PC-9 (cell line): Measurements from ENCODE around the gene C10orf71. TPM values are rescaled to one million over a fixed set of nuclear protein-coding genes. Genes with fewer than 3 reads are reported as not detected.

Source experiments
- BruUV-seq: library from RNA; stranded (reverse); fragments of 400-500 nt; replicated peaks from 2 replicates; lab custom pipeline; 2021; lab: Mats Ljungman, UMichigan
- CTCF ChIA-PET: fragments of 300-600 bp; sonication (Branson Sonifier 250); formaldehyde crosslinking; loops from one replicate; lab custom pipeline; 2022; ENCODE audit warnings: antibody characterized with exemption; lab: Charles Lee
- POLR2A ChIA-PET: fragments of 300-600 bp; sonication (Branson Sonifier 250); formaldehyde crosslinking; loops from one replicate; lab custom pipeline; 2022; ENCODE audit warnings: antibody characterized with exemption; ENCODE audit not compliant: unreplicated experiment; lab: Charles Lee
- DNase-seq, 2 experiments: peaks; one replicate each; pipeline versions ENCODE4 v3.0.0 to v3.0.0-alpha.2; 2015 to 2022; ENCODE audit warnings: mixed read lengths in 1 of 2
- H2AFZ ChIP-seq: fragments of 200-600 bp; sonication (generic); 2 replicates; pipeline ENCODE4 v1.8.1; 2017; ENCODE audit warnings: antibody characterized with exemption
- H3F3A ChIP-seq: fragments of 200-600 bp; sonication (generic); 2 replicates; pipeline ENCODE4 v1.8.1; 2017; ENCODE audit warnings: antibody characterized with exemption, mild to moderate bottlenecking, low read depth; ENCODE audit not compliant: insufficient read depth
- H3K27ac ChIP-seq: fragments of 200-600 bp; sonication (generic); 2 replicates; pipeline ENCODE4 v1.6.1; 2016; ENCODE audit warnings: mixed run types
- H3K27me3 ChIP-seq: fragments of 200-600 bp; sonication (generic); 2 replicates; pipeline ENCODE4 v1.6.1; 2016; ENCODE audit warnings: low read depth, mixed run types; ENCODE audit not compliant: insufficient read depth
- H3K36me3 ChIP-seq: fragments of 200-600 bp; sonication (generic); 2 replicates; pipeline ENCODE4 v1.6.1; 2016; ENCODE audit warnings: low read depth, mixed run types
- H3K4me1 ChIP-seq: fragments of 200-600 bp; sonication (generic); replicated peaks from 2 replicates; pipeline ENCODE4 v1.6.1; 2016; ENCODE audit warnings: mixed run types; ENCODE audit not compliant: insufficient read depth
- H3K4me2 ChIP-seq: fragments of 200-600 bp; sonication (generic); 2 replicates; pipeline ENCODE4 v1.6.1; 2017; ENCODE audit warnings: mixed run types
- H3K4me3 ChIP-seq: fragments of 200-600 bp; sonication (generic); 2 replicates; pipeline ENCODE4 v1.6.1; 2016; ENCODE audit warnings: mixed run types
- H3K79me2 ChIP-seq: fragments of 200-600 bp; sonication (generic); 2 replicates; pipeline ENCODE4 v1.6.1; 2017; ENCODE audit warnings: low read depth, mixed run types
- H3K9me2 ChIP-seq: fragments of 200-600 bp; sonication (generic); 2 replicates; pipeline ENCODE4 v1.8.1; 2017; ENCODE audit warnings: mild to moderate bottlenecking; ENCODE audit not compliant: insufficient read depth
- H3K9me3 ChIP-seq: fragments of 200-600 bp; sonication (generic); 2 replicates; pipeline ENCODE4 v1.8.1; 2016; ENCODE audit warnings: low read depth; ENCODE audit not compliant: insufficient read depth
- H4K20me1 ChIP-seq: fragments of 200-600 bp; sonication (generic); 2 replicates; pipeline ENCODE4 v1.8.1; 2017; ENCODE audit not compliant: insufficient read depth
- CTCF ChIP-seq: fragments of 200-600 bp; sonication (generic); conservative IDR thresholded peaks from 2 replicates; pipeline ENCODE4 v1.6.1; 2017; ENCODE audit warnings: mixed run types, antibody characterized with exemption, mild to moderate bottlenecking, moderate library complexity
- EZH2 ChIP-seq: fragments of 200-600 bp; sonication (generic); IDR thresholded peaks from 2 replicates; pipeline ENCODE4 v1.8.0; 2017; ENCODE audit warnings: antibody characterized with exemption, low read depth
- intact Hi-C: fragments of 100-400 bp; cut with micrococcal nuclease; formaldehyde crosslinking; loops from one replicate; pipeline ENCODE4 v1.10.0; 2022; ENCODE audit not compliant: unreplicated experiment
- total RNA-seq: library from RNA; stranded (reverse); gene quantifications from 2 replicates; pipeline ENCODE4 v1.2.3, GENCODE V29; 2021

The C10orf71 gene
- total RNA-seq, 1 experiment from 2014 or later = not detected

DNA sequence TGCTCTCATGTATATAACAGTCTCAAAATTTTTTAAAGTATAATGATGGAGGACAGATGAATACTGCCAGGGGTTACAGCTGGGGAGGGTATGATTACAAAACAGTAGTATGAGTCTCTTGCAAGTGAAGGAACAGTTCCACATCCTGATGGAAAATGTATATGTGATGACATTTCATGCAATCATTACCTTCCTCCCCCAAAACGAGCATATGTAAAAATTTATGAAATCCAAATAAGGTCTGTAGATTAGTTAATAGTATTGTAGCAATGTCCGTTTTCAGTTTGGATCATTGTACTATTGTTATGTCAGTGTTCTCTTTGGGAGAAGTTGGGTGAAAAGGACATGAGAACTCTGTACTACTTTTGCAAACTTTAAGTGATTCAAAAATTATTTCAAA lies 58.9 kb downstream of the C10orf71 start:
- no peak for DNase-seq
- TF ChIP-seq CTCF (no peak), EZH2 (no peak)
- Histone ChIP-seq H3K4me1 (no peaks in the 10 kb centered on the region), H3K4me3 (no peak overlapping the region), H3K36me3 (no peaks in the 10 kb centered on the region), H3K27ac (no peak overlapping the region), H3K4me2 (no peak overlapping the region), H4K20me1 (no peaks in the 10 kb centered on the region), H2AFZ (no peak overlapping the region), H3K9me2 (peaks cover 5% of the 10 kb centered on the region; the same call in 1 of the 2 replicates), H3K27me3 (peaks cover 46% of the 10 kb centered on the region), H3K79me2 (no peaks in the 10 kb centered on the region), H3K9me3 (0 out of 2 replicates have a peak, but pooled peaks cover 3% of the 10 kb centered on the region), H3F3A (no peaks in the 10 kb centered on the region)
- ChIA-PET CTCF (interaction anchor here (0.6 kb wide), 1 partner anchor 49 kb away, joined by 3 read pairs; no protein-coding TSS in a partner anchor), POLR2A (no interaction called here)
- BruUV-seq = no TSS peak
- intact Hi-C loops = no loop called here

DNA sequence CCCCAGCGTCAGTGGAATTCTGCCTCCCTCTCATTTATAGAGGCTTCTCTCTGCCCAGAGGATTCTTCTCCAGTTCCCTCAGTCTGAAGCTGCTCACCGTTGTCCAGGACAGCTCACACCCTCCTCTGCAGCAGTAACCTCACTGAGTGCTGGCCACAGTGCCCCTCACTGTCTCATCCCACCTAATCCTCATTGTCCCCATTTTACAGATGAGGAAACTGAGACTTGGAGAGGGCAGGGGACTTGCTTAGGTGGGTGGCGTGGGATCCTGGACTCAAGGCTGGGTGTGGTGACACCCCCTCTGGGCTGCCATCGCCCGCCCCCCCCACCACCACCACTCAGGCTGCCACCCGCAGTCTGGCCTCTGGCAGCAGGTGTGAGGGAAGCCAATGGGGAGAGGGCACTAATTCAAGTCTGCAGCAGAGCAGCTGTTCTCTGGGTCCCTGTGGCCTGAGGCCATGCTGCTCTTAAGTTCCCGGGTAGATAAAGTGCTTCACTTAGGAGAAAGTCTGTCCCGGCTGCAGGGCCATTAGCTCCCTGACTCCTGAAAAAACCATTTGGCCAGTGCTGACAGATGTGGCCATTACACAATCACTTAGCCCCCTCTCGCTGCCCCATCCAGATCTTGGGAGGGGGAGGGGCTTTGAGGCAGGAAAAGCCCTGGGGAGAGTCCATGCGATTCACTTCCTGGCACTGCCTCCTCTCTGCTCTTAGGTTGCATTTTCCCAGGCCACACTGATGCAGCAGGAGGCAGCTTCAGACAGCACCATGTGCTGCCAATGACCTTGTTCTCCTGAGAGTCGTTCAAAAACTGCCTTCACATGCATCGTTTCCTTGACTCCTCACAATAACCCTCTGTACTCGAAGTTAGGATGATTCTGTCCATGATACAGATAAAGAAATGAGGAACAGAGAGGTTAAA lies 60.6 kb downstream of the C10orf71 start:
- Histone ChIP-seq H3K4me1 (no peaks in the 10 kb centered on the region), H3K9me2 (peaks cover 5% of the 10 kb centered on the region; the same call in 1 of the 2 replicates), H4K20me1 (no peaks in the 10 kb centered on the region), H3K9me3 (0 out of 2 replicates have a peak, but pooled peaks cover 3% of the 10 kb centered on the region), H3K4me3 (no peak overlapping the region), H3K36me3 (no peaks in the 10 kb centered on the region), H3K27me3 (peaks cover 55% of the 10 kb centered on the region), H3K27ac (no peak overlapping the region), H3K4me2 (no peak overlapping the region), H3K79me2 (no peaks in the 10 kb centered on the region), H3F3A (no peaks in the 10 kb centered on the region), H2AFZ (no peak overlapping the region)
- ChIA-PET POLR2A (no interaction called here), CTCF (no interaction called here)
- intact Hi-C loops = no loop called here
- BruUV-seq = no TSS peak
- TF ChIP-seq CTCF = no peak
- TF ChIP-seq EZH2 = no peak
- no peak for DNase-seq

GRCh38 chr10:49360271-49361177 lies 61.6 kb downstream of the C10orf71 start:
- Histone ChIP-seq H3K9me2 (peaks cover 5% of the 10 kb centered on the region; the same call in 1 of the 2 replicates), H3K36me3 (no peaks in the 10 kb centered on the region), H3K27ac (no peak overlapping the region), H4K20me1 (no peaks in the 10 kb centered on the region), H3K27me3 (peaks cover 57% of the 10 kb centered on the region), H3K9me3 (0 out of 2 replicates have a peak, but pooled peaks cover 3% of the 10 kb centered on the region), H3K4me1 (no peaks in the 10 kb centered on the region), H2AFZ (no peak overlapping the region), H3K79me2 (no peaks in the 10 kb centered on the region), H3K4me2 (no peak overlapping the region), H3K4me3 (no peak overlapping the region), H3F3A (no peaks in the 10 kb centered on the region)
- no peak for DNase-seq
- ChIA-PET CTCF (no interaction called here), POLR2A (no interaction called here)
- intact Hi-C loops = no loop called here
- no TSS peak for BruUV-seq
- TF ChIP-seq EZH2 (no peak), CTCF (no peak)
